OCI-LY3 (cell line): ENCODE measurements around the gene RGMB.

Source experiments
- EZH2phosphoT487 ChIP-seq: fragments of 200-600 bp; shearing (Covaris generic); IDR thresholded peaks from 2 replicates; pipeline ENCODE4 v1.6.1; 2018; ENCODE audit warnings: antibody characterized with exemption, mixed run types, low read depth
- TF ChIP-seq, protein P1 (sequence below): fragments of 200-600, 300-600 bp; sonication (generic); IDR thresholded peaks from 2 replicates; pipeline ENCODE4 v1.5.1; 2014; ENCODE audit warnings: antibody characterized with exemption, low read length, low read depth

DNA sequence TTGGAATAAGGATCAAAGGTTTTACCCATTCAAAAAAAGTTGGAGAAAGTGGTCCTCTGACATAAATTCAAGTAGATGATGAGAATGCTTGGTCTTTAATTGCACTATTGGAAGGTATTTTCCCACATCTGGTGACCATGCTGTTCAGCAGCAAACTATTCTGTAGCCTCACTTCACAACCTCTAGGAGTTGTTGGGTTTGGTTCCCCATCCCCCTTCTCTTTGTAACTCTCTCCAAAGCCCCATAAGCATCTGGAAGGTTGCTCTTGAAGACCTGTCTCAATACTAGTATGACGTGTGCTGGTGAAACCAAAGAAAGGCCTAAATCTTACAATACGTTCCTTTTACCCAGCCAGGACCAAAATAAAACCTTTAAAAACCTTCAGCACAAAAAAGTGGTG, 8.5 kb downstream of the RGMB start:
- TF ChIP-seq, protein P1, sequence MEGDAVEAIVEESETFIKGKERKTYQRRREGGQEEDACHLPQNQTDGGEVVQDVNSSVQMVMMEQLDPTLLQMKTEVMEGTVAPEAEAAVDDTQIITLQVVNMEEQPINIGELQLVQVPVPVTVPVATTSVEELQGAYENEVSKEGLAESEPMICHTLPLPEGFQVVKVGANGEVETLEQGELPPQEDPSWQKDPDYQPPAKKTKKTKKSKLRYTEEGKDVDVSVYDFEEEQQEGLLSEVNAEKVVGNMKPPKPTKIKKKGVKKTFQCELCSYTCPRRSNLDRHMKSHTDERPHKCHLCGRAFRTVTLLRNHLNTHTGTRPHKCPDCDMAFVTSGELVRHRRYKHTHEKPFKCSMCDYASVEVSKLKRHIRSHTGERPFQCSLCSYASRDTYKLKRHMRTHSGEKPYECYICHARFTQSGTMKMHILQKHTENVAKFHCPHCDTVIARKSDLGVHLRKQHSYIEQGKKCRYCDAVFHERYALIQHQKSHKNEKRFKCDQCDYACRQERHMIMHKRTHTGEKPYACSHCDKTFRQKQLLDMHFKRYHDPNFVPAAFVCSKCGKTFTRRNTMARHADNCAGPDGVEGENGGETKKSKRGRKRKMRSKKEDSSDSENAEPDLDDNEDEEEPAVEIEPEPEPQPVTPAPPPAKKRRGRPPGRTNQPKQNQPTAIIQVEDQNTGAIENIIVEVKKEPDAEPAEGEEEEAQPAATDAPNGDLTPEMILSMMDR = no peak
- TF ChIP-seq EZH2phosphoT487 = no peak
